K562 (cell line): ENCODE measurements around the gene CLCN6. TPM values are rescaled to one million over a fixed set of nuclear protein-coding genes. Genes with fewer than 3 reads are reported as not detected.
A peak's percentile ranks its signal among the peaks of the same experiment; 100 is the strongest.

ENCODE experiments used
- CBX1 ChIP-seq: sonication (generic); IDR thresholded peaks from 2 replicates; pipeline ENCODE4 v1.6.1; 2016; ENCODE audit warnings: antibody characterized with exemption, low read depth, mild to moderate bottlenecking
- CSDE1 ChIP-seq, 2 experiments: fragments of 450-650 bp; IDR thresholded peaks; 2 replicates each; pipeline ENCODE4 v1.6.1; 2016; ENCODE audit warnings: mild to moderate bottlenecking in 1 of 2
- ELF2 ChIP-seq: fragments of 250-450 bp; sonication (Bioruptor Pico); IDR thresholded peaks from 2 replicates; pipeline ENCODE4 v1.5.0; 2021; ENCODE audit warnings: mild to moderate bottlenecking
- ETV1 ChIP-seq: fragments of 450-650 bp; conservative IDR thresholded peaks from 2 replicates; pipeline ENCODE4 v1.6.1; 2016; ENCODE audit warnings: missing genetic modification characterization, control low read depth, low read depth, missing compliant biosample characterization
- HNRNPUL1 ChIP-seq: fragments of 200-400 bp; formaldehyde crosslinking; IDR thresholded peaks from 2 replicates; pipeline ENCODE4 v1.6.1; 2017; ENCODE audit warnings: low read length
- PHB ChIP-seq: fragments of 250-450 bp; sonication (Bioruptor Pico); IDR thresholded peaks from 2 replicates; pipeline ENCODE4 v1.5.0; 2021
- PHF21A ChIP-seq: fragments of 450-650 bp; IDR thresholded peaks from 2 replicates; pipeline ENCODE4 v1.6.1; 2017; ENCODE audit warnings: low read depth, borderline replicate concordance
- POLR2A ChIP-seq: fragments of 450-650 bp; conservative IDR thresholded peaks from 2 replicates; pipeline ENCODE4 v1.6.1; 2016
- POLR2AphosphoS2 ChIP-seq: IDR thresholded peaks from 2 replicates; pipeline ENCODE4 v1.6.1; 2012; ENCODE audit warnings: low read length, improper control_type of control experiment
- POLR2G ChIP-seq: fragments of 200-400 bp; formaldehyde crosslinking; IDR thresholded peaks from 2 replicates; pipeline ENCODE4 v1.6.1; 2017; ENCODE audit warnings: low read depth, mild to moderate bottlenecking, antibody characterized with exemption, low read length, moderate library complexity
- PURB ChIP-seq: sonication (generic); formaldehyde crosslinking; IDR thresholded peaks from 2 replicates; pipeline ENCODE4 v1.9.0; 2021; ENCODE audit warnings: low read depth, mild to moderate bottlenecking, missing genetic modification reagents
- RBFOX2 ChIP-seq: fragments of 200-400 bp; formaldehyde crosslinking; IDR thresholded peaks from 2 replicates; pipeline ENCODE4 v1.6.1; 2017; ENCODE audit warnings: low read depth, mild to moderate bottlenecking, low read length, moderate library complexity
- RBM14 ChIP-seq: fragments of 200-400 bp; formaldehyde crosslinking; IDR thresholded peaks from 2 replicates; pipeline ENCODE4 v1.6.1; 2018; ENCODE audit warnings: low read depth, mild to moderate bottlenecking, low read length, moderate library complexity, borderline replicate concordance; ENCODE audit not compliant: insufficient read depth
- TARDBP ChIP-seq: fragments of 450-650 bp; IDR thresholded peaks from 2 replicates; pipeline ENCODE4 v1.6.1; 2016
- U2AF1 ChIP-seq: fragments of 200-400 bp; formaldehyde crosslinking; optimal IDR thresholded peaks from 2 replicates; pipeline ENCODE3; 2017; ENCODE audit warnings: mild to moderate bottlenecking, low read depth, low read length, moderate library complexity
- ZBTB7A ChIP-seq: IDR thresholded peaks from 2 replicates; pipeline ENCODE4 v1.6.1; 2011; ENCODE audit warnings: low read depth, mild to moderate bottlenecking, low read length, moderate library complexity, borderline replicate concordance; ENCODE audit not compliant: control insufficient read depth
- ZC3H8 ChIP-seq: fragments of 450-650 bp; IDR thresholded peaks from 2 replicates; pipeline ENCODE4 v1.6.1; 2017
- ZNF212 ChIP-seq: fragments of 450-650 bp; formaldehyde crosslinking; IDR thresholded peaks from 2 replicates; pipeline ENCODE4 v1.4.0; 2020; ENCODE audit warnings: mild to moderate bottlenecking
- ZNF24 ChIP-seq: fragments of 450-650 bp; IDR thresholded peaks from 2 replicates; pipeline ENCODE4 v1.6.1; 2016
- ZNF79 ChIP-seq: fragments of 250-450 bp; sonication (Bioruptor Pico); IDR thresholded peaks from 2 replicates; pipeline ENCODE4 v1.4.0; 2020; ENCODE audit warnings: low read depth, mild to moderate bottlenecking, moderate library complexity
- polyA plus RNA-seq, 8 experiments: library from polyadenylated mRNA; depleted of rRNA in 4 of 8; stranded (reverse) in 5 of 8; unstranded in 3 of 8; fragments of >200 nt; fragmentation: Nextera tagmentation in 2 of 8; fragmentation: Illumina TruSeq in 1 of 8; extraction: Ambion mirVana in 2 of 8; extraction: Trizol in 1 of 8; gene quantifications; 2 replicates each; pipeline versions ENCODE4 v1.2.1 to v1.2.3, GENCODE V29; 2011 to 2014; ENCODE audit warnings: inconsistent platforms in 1 of 8, missing spikeins in 1 of 8
- total RNA-seq, 7 experiments: library from RNA; depleted of rRNA in 6 of 7; stranded (reverse); fragments of >200 nt in 6 of 7; fragmentation: Illumina TruSeq in 2 of 7; extraction: Trizol in 2 of 7; gene quantifications; 2 replicates each; pipeline versions ENCODE4 v1.2.1 to v1.2.3, GENCODE V29; 2011 to 2021; ENCODE audit warnings: low replicate concordance in 1 of 7
- TF ChIP-seq, protein P1 (sequence below): fragments of 250-450 bp; sonication (Bioruptor Pico); IDR thresholded peaks from 2 replicates; pipeline ENCODE4 v1.4.0; 2020; ENCODE audit warnings: borderline replicate concordance
- TF ChIP-seq, protein P2 (sequence below): sonication (generic); formaldehyde crosslinking; IDR thresholded peaks from 2 replicates; pipeline ENCODE4 v1.4.0; 2020; ENCODE audit warnings: mild to moderate bottlenecking, missing genetic modification reagents
- TF ChIP-seq, protein P3 (sequence below): sonication (generic); formaldehyde crosslinking; IDR thresholded peaks from 2 replicates; pipeline ENCODE4 v1.8.0; 2023; ENCODE audit warnings: mild to moderate bottlenecking, missing genetic modification reagents
- TF ChIP-seq, protein P4 (sequence below): IDR thresholded peaks from 3 replicates; pipeline ENCODE4 v1.6.1; 2011; ENCODE audit warnings: borderline replicate concordance, mild to moderate bottlenecking; ENCODE audit not compliant: insufficient read length, insufficient read depth

CLCN6 gene
- total and polyA plus RNA-seq, 9 of the 15 experiments (the other 6 are each of a cell fraction or from before 2014, with no cell fraction given) = 2.0 to 21.8 (median 13.6) TPM

DNA sequence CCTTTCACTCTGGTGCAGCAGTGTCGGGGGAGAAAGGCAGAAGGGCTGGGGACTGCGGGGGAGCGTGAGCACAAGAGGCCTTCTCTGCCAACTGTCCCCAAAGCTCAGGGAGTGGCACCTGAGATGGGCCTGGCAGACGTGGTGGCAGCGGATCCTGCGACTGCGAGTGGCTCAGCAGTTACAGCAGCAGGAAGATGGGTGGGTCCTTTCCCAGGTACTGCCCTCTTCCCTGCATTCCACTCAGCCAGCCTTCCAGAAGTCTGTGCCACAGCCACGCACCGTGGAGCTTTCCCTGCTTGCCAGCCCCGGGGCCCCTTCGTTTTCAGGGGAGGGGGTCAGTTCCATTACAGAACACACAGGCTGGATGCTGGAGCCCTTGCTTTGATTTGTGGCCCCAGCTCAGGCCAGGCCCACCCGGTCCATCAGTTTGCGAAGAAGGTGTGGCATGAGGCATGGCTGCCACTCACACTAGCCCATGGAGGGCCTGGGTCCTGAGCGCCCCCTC lies 17.4 kb upstream of the CLCN6 start (continued):
- TF ChIP-seq, protein P1, sequence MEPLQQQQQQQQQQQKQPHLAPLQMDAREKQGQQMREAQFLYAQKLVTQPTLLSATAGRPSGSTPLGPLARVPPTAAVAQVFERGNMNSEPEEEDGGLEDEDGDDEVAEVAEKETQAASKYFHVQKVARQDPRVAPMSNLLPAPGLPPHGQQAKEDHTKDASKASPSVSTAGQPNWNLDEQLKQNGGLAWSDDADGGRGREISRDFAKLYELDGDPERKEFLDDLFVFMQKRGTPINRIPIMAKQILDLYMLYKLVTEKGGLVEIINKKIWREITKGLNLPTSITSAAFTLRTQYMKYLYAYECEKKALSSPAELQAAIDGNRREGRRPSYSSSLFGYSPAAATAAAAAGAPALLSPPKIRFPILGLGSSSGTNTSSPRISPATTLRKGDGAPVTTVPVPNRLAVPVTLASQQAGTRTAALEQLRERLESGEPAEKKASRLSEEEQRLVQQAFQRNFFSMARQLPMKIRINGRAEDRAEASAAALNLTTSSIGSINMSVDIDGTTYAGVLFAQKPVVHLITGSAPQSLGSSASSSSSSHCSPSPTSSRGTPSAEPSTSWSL (CRISPR knock-in tag) = no peak
- TF ChIP-seq PURB (CRISPR knock-in tag) (no peak), ZNF79 (CRISPR knock-in tag) (no peak), U2AF1 (no peak), POLR2G (peak; percentile 58), ELF2 (CRISPR knock-in tag) (no peak), CSDE1 (IDR thresholded peaks at IDR 0.05) (no peak), CBX1 (no peak), ZNF212 (CRISPR knock-in tag) (no peak), TARDBP (no peak), ZBTB7A (peak; percentile 16; the same call in 1 of the 2 replicates), POLR2AphosphoS2 (peak; percentile 20; the same call in 1 of the 2 replicates), PHB (CRISPR knock-in tag) (no peak; the same call in 1 of the 2 replicates), ZC3H8 (no peak), ZNF24 (no peak), ETV1 (tag) (0 out of 2 replicates have a peak, but pooled peaks have one; percentile 26), RBFOX2 (peak; percentile 56; the same call in 1 of the 2 replicates), HNRNPUL1 (no peak), PHF21A (no peak), RBM14 (no peak), POLR2A (peak; percentile 2)
- TF ChIP-seq, protein P2, sequence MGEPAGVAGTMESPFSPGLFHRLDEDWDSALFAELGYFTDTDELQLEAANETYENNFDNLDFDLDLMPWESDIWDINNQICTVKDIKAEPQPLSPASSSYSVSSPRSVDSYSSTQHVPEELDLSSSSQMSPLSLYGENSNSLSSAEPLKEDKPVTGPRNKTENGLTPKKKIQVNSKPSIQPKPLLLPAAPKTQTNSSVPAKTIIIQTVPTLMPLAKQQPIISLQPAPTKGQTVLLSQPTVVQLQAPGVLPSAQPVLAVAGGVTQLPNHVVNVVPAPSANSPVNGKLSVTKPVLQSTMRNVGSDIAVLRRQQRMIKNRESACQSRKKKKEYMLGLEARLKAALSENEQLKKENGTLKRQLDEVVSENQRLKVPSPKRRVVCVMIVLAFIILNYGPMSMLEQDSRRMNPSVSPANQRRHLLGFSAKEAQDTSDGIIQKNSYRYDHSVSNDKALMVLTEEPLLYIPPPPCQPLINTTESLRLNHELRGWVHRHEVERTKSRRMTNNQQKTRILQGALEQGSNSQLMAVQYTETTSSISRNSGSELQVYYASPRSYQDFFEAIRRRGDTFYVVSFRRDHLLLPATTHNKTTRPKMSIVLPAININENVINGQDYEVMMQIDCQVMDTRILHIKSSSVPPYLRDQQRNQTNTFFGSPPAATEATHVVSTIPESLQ (CRISPR knock-in tag) = no peak
- TF ChIP-seq, protein P3, sequence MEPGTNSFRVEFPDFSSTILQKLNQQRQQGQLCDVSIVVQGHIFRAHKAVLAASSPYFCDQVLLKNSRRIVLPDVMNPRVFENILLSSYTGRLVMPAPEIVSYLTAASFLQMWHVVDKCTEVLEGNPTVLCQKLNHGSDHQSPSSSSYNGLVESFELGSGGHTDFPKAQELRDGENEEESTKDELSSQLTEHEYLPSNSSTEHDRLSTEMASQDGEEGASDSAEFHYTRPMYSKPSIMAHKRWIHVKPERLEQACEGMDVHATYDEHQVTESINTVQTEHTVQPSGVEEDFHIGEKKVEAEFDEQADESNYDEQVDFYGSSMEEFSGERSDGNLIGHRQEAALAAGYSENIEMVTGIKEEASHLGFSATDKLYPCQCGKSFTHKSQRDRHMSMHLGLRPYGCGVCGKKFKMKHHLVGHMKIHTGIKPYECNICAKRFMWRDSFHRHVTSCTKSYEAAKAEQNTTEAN = no peak
- TF ChIP-seq, protein P4, sequence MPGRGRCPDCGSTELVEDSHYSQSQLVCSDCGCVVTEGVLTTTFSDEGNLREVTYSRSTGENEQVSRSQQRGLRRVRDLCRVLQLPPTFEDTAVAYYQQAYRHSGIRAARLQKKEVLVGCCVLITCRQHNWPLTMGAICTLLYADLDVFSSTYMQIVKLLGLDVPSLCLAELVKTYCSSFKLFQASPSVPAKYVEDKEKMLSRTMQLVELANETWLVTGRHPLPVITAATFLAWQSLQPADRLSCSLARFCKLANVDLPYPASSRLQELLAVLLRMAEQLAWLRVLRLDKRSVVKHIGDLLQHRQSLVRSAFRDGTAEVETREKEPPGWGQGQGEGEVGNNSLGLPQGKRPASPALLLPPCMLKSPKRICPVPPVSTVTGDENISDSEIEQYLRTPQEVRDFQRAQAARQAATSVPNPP = no peak
